Activated naive CD4-positive, alpha-beta T cell treated with anti-CD3 and anti-CD28 coated beads, Interleukin-2, amount 50 U/mL, for 24 hours (primary cell): Measurements from ENCODE around the gene AGAP1.

Experiments used
- H3K27ac Mint-ChIP-seq: one replicate; pipeline ENCODE4 v1.8.0; 2021; ENCODE audit warnings: mild to moderate bottlenecking, mixed read lengths
- H3K27me3 Mint-ChIP-seq: one replicate; pipeline ENCODE4 v1.8.0; 2021; ENCODE audit warnings: mixed read lengths
- H3K36me3 Mint-ChIP-seq: one replicate; pipeline ENCODE4 v1.8.0; 2021; ENCODE audit warnings: mixed read lengths
- H3K4me1 Mint-ChIP-seq: one replicate; pipeline ENCODE4 v1.8.0; 2021; ENCODE audit warnings: mixed read lengths
- H3K4me3 Mint-ChIP-seq: one replicate; pipeline ENCODE4 v1.8.0; 2021; ENCODE audit warnings: mild to moderate bottlenecking, mixed read lengths
- H3K9me3 Mint-ChIP-seq: one replicate; pipeline ENCODE4 v1.8.0; 2021; ENCODE audit warnings: mixed read lengths

Gene AGAP1

GRCh38 chr2:236103981-236104380 lies 610.1 kb downstream of the AGAP1 start:
- Mint-ChIP-seq H3K27ac (no peak overlapping the region), H3K27me3 (peaks cover 6% of the 10 kb centered on the region), H3K4me1 (no peaks in the 10 kb centered on the region), H3K4me3 (no peak overlapping the region), H3K9me3 (no peaks in the 10 kb centered on the region), H3K36me3 (no peaks in the 10 kb centered on the region)

DNA sequence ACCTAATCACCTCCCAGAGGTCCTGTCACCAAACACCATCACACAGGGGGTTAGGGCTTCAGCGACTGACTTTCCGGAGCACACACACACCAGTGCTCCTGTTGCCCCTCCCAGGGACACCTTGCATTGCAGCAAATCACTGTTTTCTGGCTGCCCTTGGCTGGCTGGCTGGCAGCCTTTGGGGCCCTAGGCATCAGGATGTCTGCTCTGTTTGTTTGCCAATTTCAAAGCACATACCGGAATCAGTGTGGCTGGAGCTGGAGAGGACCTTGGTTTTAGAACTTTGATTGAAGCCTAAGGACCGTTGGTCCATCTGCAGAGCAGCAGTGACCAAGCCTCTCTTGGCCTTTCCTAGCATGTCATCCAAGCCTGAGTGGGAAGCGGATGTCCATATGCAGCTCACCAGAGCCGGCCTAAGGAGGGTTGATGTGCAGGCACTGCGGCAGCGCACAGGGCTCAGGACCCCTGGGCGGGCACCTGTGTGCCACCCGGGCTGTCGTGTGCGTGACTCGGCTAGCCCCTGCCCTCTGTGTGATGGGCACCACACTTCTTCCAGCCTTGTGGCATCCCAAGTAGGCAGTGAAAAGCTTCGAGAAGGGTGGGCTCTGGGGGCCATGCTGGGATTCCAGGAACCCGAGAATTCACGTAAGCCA lies 612.2 kb downstream of the AGAP1 start:
- H3K4me3 Mint-ChIP-seq = no peak overlapping the region
- H3K9me3 Mint-ChIP-seq = no peaks in the 10 kb centered on the region
- no peaks in the 10 kb centered on the region for H3K4me1 Mint-ChIP-seq

GRCh38 chr2:236106761-236107160 lies 612.9 kb downstream of the AGAP1 start:
- Mint-ChIP-seq H3K9me3 (no peaks in the 10 kb centered on the region), H3K36me3 (no peaks in the 10 kb centered on the region), H3K27ac (no peak overlapping the region), H3K27me3 (peaks cover 6% of the 10 kb centered on the region), H3K4me1 (no peaks in the 10 kb centered on the region), H3K4me3 (no peak overlapping the region)

More for the DNA sequence above, 612.2 kb downstream of the AGAP1 start:
- H3K36me3 Mint-ChIP-seq = no peaks in the 10 kb centered on the region
- H3K27ac Mint-ChIP-seq = no peak overlapping the region
- H3K27me3 Mint-ChIP-seq = peaks cover 6% of the 10 kb centered on the region

DNA sequence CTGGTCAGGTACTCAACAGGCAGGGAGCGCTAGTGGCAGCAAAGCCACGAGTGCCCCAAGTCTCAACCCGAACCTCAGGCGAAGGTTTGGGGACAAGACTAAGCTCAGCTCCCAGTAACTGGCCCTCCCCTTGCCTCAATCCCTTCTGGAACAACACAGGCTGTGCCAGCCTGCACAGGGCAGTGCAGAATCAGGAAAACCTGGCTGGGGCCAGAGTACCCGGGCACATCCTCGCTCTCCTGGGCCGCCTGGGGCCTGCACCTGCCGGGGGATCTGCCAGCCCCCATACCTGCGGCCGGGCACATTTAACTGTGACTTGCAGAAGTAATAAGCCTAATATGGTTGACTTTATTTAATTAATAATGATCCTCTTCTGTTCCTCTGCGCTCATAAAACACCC lies 613.7 kb downstream of the AGAP1 start:
- no peak overlapping the region for H3K4me3 Mint-ChIP-seq
- H3K27me3 Mint-ChIP-seq = peaks cover 6% of the 10 kb centered on the region
- H3K36me3 Mint-ChIP-seq = no peaks in the 10 kb centered on the region
- H3K9me3 Mint-ChIP-seq = no peaks in the 10 kb centered on the region
- H3K4me1 Mint-ChIP-seq = no peaks in the 10 kb centered on the region
- H3K27ac Mint-ChIP-seq = no peak overlapping the region

DNA sequence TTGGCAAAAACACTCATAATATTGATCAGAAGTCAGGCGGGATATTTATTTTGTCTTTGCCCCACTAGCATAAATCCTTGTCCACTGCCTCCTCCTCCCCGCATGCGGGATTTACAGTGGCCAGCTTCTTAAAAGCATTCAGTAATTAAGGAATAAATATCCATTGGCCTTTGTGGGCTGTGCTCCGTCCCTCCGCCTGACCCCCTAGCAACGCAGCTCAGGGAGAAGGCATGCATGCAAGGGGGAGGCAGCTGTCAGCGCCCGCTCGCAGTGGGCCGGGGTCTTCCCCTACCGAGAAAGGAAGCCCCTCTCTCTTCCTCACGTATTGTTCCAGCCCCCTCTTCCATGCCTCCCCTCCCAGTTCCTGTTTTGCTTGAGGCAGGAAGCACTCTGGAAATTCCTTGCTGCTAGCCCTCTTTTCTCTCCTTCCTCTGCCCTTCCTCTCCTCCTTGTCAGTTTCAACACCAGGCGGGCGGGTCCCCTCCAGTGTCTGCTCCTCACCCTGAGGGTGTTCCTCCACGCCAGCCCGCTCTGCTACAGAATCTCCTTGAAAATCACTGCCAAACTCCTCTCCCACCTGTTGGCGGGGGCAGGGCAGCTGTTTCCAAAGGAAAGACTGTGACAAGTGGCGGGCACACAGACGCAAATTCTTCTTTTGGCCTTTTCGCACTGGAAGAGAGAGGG lies 614.2 kb downstream of the AGAP1 start:
- Mint-ChIP-seq H3K4me3 (no peak overlapping the region), H3K27ac (no peak overlapping the region), H3K9me3 (no peaks in the 10 kb centered on the region), H3K36me3 (no peaks in the 10 kb centered on the region), H3K4me1 (no peaks in the 10 kb centered on the region), H3K27me3 (peaks cover 6% of the 10 kb centered on the region)

DNA sequence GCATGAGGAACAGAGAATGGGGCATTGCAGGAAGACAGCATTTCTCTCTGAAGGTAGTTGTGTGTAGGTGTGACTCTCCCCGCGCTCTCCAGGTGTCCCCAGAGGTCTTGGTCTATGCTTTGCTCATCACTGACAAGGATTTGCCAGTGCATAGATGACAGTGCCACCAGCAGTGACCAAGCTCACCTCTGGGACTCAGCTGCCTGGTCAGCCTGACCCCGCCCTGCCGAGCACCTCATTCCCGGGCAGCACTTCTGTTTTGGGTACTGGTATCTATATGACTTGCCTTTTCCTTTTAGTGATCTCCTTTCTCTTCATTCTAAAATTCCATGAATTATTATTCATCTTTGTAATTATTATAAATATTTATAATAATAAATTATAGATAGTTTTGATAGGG lies 615.2 kb downstream of the AGAP1 start:
- H3K27ac Mint-ChIP-seq = no peak overlapping the region
- H3K36me3 Mint-ChIP-seq = no peaks in the 10 kb centered on the region
- H3K4me3 Mint-ChIP-seq = no peak overlapping the region
- H3K4me1 Mint-ChIP-seq = no peaks in the 10 kb centered on the region
- peaks cover 6% of the 10 kb centered on the region for H3K27me3 Mint-ChIP-seq
- H3K9me3 Mint-ChIP-seq = no peaks in the 10 kb centered on the region

DNA sequence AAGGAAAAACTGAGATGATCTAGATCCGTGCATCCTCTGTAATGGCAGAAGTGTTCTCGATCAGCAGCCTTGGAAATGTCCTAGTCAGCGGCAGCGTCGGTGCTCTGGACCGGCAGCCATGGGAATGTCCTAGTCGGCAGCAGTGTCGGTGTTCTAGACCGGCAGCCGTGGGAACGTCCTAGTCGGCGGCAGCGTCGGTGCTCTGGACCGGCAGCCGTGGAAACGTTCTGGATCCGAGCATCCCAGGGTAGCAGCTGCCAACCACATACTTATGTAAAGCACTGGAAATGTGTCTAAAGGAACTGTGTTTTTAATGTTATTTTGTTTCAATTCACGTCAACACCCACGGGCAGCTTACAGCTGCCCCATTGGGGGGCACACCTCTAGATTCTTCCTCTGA lies 615.6 kb downstream of the AGAP1 start:
- Mint-ChIP-seq H3K4me1 (no peaks in the 10 kb centered on the region), H3K27me3 (peaks cover 7% of the 10 kb centered on the region), H3K36me3 (no peaks in the 10 kb centered on the region), H3K27ac (no peak overlapping the region), H3K4me3 (no peak overlapping the region), H3K9me3 (no peaks in the 10 kb centered on the region)

GRCh38 chr2:236112466-236112865 lies 618.6 kb downstream of the AGAP1 start:
- Mint-ChIP-seq H3K9me3 (no peaks in the 10 kb centered on the region), H3K4me3 (no peak overlapping the region), H3K4me1 (no peaks in the 10 kb centered on the region), H3K27ac (no peak overlapping the region), H3K36me3 (no peaks in the 10 kb centered on the region), H3K27me3 (peaks cover 8% of the 10 kb centered on the region)

GRCh38 chr2:236113425-236113824 lies 619.6 kb downstream of the AGAP1 start:
- H3K27me3 Mint-ChIP-seq = peaks cover 6% of the 10 kb centered on the region
- no peaks in the 10 kb centered on the region for H3K36me3 Mint-ChIP-seq
- H3K9me3 Mint-ChIP-seq = no peaks in the 10 kb centered on the region
- H3K4me1 Mint-ChIP-seq = no peaks in the 10 kb centered on the region
- H3K4me3 Mint-ChIP-seq = no peak overlapping the region
- H3K27ac Mint-ChIP-seq = no peak overlapping the region

DNA sequence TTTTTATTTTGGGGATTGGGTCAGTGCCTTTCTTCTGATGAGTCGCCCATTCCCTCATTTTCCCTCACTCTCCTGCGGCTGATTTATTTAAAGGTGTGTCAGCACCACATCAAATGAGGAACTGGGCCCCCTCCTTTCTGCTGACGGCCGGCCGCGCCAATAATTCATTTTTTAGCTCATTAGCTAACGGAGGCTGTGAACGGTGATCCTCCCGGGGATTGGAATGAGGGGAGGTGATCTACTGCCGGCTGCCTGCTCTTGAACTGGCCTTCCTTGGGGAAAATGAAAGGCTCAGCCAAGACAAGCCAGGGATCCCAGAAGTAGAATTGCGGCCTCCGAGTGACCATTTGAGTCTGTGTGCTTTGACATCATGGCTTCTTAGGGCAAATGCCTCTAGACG lies 620.1 kb downstream of the AGAP1 start:
- H3K27me3 Mint-ChIP-seq = peaks cover 5% of the 10 kb centered on the region
- no peak overlapping the region for H3K4me3 Mint-ChIP-seq
- H3K9me3 Mint-ChIP-seq = no peaks in the 10 kb centered on the region
- no peaks in the 10 kb centered on the region for H3K36me3 Mint-ChIP-seq
- no peaks in the 10 kb centered on the region for H3K4me1 Mint-ChIP-seq
- no peak overlapping the region for H3K27ac Mint-ChIP-seq

DNA sequence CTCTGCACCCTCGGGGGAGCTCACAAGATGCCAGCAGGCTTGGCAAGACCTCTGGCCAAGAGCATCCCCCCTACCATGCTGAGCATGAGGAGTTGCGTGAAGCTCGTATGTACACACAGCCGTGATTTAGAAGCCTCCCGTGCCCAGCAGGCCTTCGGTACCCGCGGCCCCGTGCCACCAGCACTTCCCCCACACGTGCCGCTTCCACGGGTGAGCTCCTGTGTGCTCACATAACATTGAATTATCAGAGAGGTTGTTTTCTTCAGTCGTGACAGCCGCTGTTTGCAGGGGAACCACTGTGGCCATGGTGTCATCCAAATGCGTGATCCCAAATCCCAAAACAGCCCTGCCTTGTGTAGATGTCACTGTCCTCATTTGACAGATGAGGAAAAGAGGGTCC lies 621.1 kb downstream of the AGAP1 start:
- H3K9me3 Mint-ChIP-seq = no peaks in the 10 kb centered on the region
- no peak overlapping the region for H3K27ac Mint-ChIP-seq
- no peaks in the 10 kb centered on the region for H3K36me3 Mint-ChIP-seq
- H3K4me1 Mint-ChIP-seq = no peaks in the 10 kb centered on the region
- H3K27me3 Mint-ChIP-seq = peaks cover 4% of the 10 kb centered on the region
- H3K4me3 Mint-ChIP-seq = no peak overlapping the region

DNA sequence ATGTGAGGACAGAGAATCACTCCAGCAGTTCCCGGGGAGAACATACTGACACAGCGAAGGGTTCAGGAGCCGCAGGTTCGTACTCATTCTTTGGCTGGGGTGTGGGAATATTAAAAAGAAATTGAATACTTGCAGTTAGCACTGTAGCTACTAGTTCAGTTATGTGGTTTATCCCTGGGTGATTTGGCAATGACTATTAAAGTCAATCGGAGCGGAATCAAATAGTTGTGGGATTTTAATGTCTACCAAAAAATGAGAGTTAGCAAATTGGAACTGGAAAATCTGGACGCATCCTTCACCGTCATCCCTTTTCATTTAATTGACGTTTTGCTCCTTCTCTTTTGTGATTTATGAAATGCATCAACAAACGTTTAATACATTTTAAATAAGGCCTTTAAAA lies 623.6 kb downstream of the AGAP1 start:
- H3K27ac Mint-ChIP-seq = no peak overlapping the region
- no peaks in the 10 kb centered on the region for H3K4me1 Mint-ChIP-seq
- H3K27me3 Mint-ChIP-seq = peaks cover 4% of the 10 kb centered on the region
- no peak overlapping the region for H3K4me3 Mint-ChIP-seq
- no peaks in the 10 kb centered on the region for H3K9me3 Mint-ChIP-seq
- H3K36me3 Mint-ChIP-seq = no peaks in the 10 kb centered on the region

GRCh38 chr2:236117861-236118269 lies 624.0 kb downstream of the AGAP1 start:
- no peak overlapping the region for H3K4me3 Mint-ChIP-seq
- H3K36me3 Mint-ChIP-seq = no peaks in the 10 kb centered on the region
- H3K4me1 Mint-ChIP-seq = no peaks in the 10 kb centered on the region
- H3K27me3 Mint-ChIP-seq = peaks cover 4% of the 10 kb centered on the region
- no peak overlapping the region for H3K27ac Mint-ChIP-seq
- H3K9me3 Mint-ChIP-seq = no peaks in the 10 kb centered on the region

GRCh38 chr2:236119003-236119402 lies 625.2 kb downstream of the AGAP1 start:
- H3K4me1 Mint-ChIP-seq = no peaks in the 10 kb centered on the region

DNA sequence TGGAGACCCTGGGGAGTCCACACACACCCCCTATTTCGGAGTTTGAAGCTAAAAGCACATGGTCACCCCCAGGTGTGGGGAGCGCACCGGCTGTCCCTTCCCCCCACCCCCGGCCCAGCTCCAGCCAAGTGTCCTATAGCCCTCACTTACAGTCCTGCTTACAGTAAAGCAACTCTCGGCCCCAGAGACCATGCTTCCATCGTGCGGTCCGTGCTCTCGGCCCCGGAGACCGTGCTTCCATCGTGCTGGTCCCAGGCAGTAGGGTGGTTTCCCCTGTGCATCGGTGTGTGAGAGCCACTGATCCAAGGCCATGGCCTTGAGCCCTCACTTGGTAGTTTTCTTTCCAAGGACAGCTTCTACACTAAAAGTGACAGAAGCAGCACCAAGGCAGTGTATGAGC lies 625.6 kb downstream of the AGAP1 start:
- H3K27ac Mint-ChIP-seq = no peak overlapping the region

More at GRCh38 chr2:236119003-236119402, 625.2 kb downstream of the AGAP1 start:
- Mint-ChIP-seq H3K4me3 (no peak overlapping the region), H3K27me3 (peaks cover 4% of the 10 kb centered on the region), H3K27ac (no peak overlapping the region), H3K36me3 (no peaks in the 10 kb centered on the region), H3K9me3 (no peaks in the 10 kb centered on the region)

DNA sequence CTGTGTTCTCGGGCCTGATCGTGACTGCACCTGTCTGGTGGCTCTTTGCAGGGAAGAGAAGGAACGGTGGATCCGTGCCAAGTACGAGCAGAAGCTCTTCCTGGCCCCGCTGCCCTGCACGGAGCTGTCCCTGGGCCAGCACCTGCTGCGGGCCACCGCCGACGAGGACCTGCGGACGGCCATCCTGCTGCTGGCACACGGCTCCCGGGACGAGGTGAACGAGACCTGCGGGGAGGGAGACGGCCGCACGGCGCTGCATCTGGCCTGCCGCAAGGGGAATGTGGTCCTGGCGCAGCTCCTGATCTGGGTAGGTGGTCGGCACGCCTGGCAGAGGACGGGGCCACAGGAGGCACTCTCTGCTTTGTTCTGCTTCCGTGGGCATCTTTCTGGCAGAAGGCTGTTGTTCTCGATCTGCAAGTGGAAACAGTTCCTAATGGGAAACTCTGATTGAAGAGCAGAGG lies 626.3 kb downstream of the AGAP1 start:
- peaks cover 2% of the 10 kb centered on the region for H3K27me3 Mint-ChIP-seq
- no peaks in the 10 kb centered on the region for H3K9me3 Mint-ChIP-seq

More for the DNA sequence above, 625.6 kb downstream of the AGAP1 start:
- Mint-ChIP-seq H3K4me3 (no peak overlapping the region), H3K4me1 (no peaks in the 10 kb centered on the region), H3K36me3 (no peaks in the 10 kb centered on the region), H3K27me3 (peaks cover 3% of the 10 kb centered on the region), H3K9me3 (no peaks in the 10 kb centered on the region)

More for the DNA sequence above, 626.3 kb downstream of the AGAP1 start:
- no peaks in the 10 kb centered on the region for H3K4me1 Mint-ChIP-seq
- no peak overlapping the region for H3K27ac Mint-ChIP-seq
- H3K4me3 Mint-ChIP-seq = no peak overlapping the region
- H3K36me3 Mint-ChIP-seq = no peaks in the 10 kb centered on the region
